HEK293 (cell line): ENCODE measurements around the gene RHBDF2.

Experiments used
- ATF2 ChIP-seq: fragments of 450-650 bp; formaldehyde crosslinking; IDR thresholded peaks from 2 replicates; pipeline ENCODE4 v1.5.1; 2016; ENCODE audit warnings: missing biosample characterization, missing genetic modification characterization, low read depth
- CTCF ChIP-seq: fragments of 450-650 bp; formaldehyde crosslinking; IDR thresholded peaks from 2 replicates; pipeline ENCODE4 v1.5.1; 2016; ENCODE audit warnings: missing biosample characterization, missing genetic modification characterization
- PBX3 ChIP-seq: sonication (generic); formaldehyde crosslinking; IDR thresholded peaks from 2 replicates; pipeline ENCODE4 v1.8.1; 2022; ENCODE audit warnings: mild to moderate bottlenecking, moderate library complexity, missing genetic modification reagents
- PRDM4 ChIP-seq: fragments of 450-650 bp; formaldehyde crosslinking; IDR thresholded peaks from 2 replicates; pipeline ENCODE4 v1.5.1; 2017; ENCODE audit warnings: missing biosample characterization, missing genetic modification characterization
- TCF7L2 ChIP-seq: IDR thresholded peaks from 2 replicates; pipeline ENCODE4 v1.6.1; 2011; ENCODE audit warnings: low read depth, mild to moderate bottlenecking, inconsistent platforms, low read length, moderate library complexity, borderline replicate concordance
- ZBTB10 ChIP-seq: fragments of 450-650 bp; formaldehyde crosslinking; IDR thresholded peaks from 2 replicates; pipeline ENCODE4 v1.5.1; 2016; ENCODE audit warnings: missing biosample characterization, missing genetic modification characterization
- ZBTB49 ChIP-seq: fragments of 450-650 bp; formaldehyde crosslinking; IDR thresholded peaks from 2 replicates; pipeline ENCODE4 v1.5.1; 2016; ENCODE audit warnings: missing biosample characterization, missing genetic modification characterization, low read depth
- ZNF292 ChIP-seq: fragments of 450-650 bp; formaldehyde crosslinking; IDR thresholded peaks from 2 replicates; pipeline ENCODE4 v1.5.1; 2016; ENCODE audit warnings: low read depth, missing biosample characterization, missing genetic modification characterization, borderline replicate concordance
- ZNF398 ChIP-seq: fragments of 450-650 bp; formaldehyde crosslinking; IDR thresholded peaks from 2 replicates; pipeline ENCODE4 v1.5.1; 2017; ENCODE audit warnings: missing biosample characterization, missing genetic modification characterization
- ZNF747 ChIP-seq: fragments of 450-650 bp; formaldehyde crosslinking; IDR thresholded peaks from 2 replicates; pipeline ENCODE4 v1.5.1; 2016; ENCODE audit warnings: missing biosample characterization, missing genetic modification characterization
- ZNF777 ChIP-seq: fragments of 450-650 bp; formaldehyde crosslinking; IDR thresholded peaks from 2 replicates; pipeline ENCODE4 v1.5.1; 2017; ENCODE audit warnings: missing biosample characterization, missing genetic modification characterization, borderline replicate concordance
- ZNF785 ChIP-seq: fragments of 450-650 bp; formaldehyde crosslinking; IDR thresholded peaks from 2 replicates; pipeline ENCODE4 v1.5.1; 2016; ENCODE audit warnings: missing biosample characterization, missing genetic modification characterization

GRCh38 chr17:76427501-76428231 is 73.6 kb downstream of the RHBDF2 start:
- TF ChIP-seq ATF2 (tag by site-specific recombination): no peak
- no peak for TF ChIP-seq ZNF398 (tag by site-specific recombination)
- TF ChIP-seq ZNF292 (tag by site-specific recombination): no peak
- TF ChIP-seq PBX3 (CRISPR knock-in tag): no peak
- no peak for TF ChIP-seq CTCF
- no peak for TF ChIP-seq TCF7L2
- no peak for TF ChIP-seq ZNF785 (tag by site-specific recombination)
- TF ChIP-seq ZNF747 (tag by site-specific recombination): no peak
- no peak for TF ChIP-seq ZNF777 (tag by site-specific recombination)
- TF ChIP-seq ZBTB10 (tag by site-specific recombination): no peak
- TF ChIP-seq PRDM4: no peak
- TF ChIP-seq ZBTB49 (tag by site-specific recombination): no peak
